CD4-positive, alpha-beta T cell treated with Interleukin-21 for 1 hour (primary cell): ENCODE results near the gene C4BPA.

Source experiments
- DNase-seq: peaks from one replicate; pipeline ENCODE4 v3.0.0-alpha.2; 2020

C4BPA gene

DNA sequence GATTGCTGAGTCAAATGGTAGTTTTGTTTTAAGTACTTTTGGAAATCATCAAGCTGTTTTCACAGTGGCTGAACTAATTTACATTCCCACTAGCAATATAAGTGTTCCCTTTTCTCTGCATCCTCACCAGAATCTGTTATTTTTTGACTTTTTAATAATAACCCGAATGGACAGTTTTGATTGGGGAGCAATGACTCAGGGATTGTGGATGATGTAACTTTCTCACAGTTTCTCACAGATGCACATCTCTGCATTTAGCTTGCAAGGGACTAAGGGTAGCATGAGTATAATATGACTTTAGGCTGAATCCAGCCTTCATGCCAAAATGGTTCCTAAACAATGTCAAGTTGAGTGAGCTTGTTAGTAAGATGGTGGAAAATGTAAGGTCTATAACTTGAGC is 90.2 kb downstream of the C4BPA start:
- no peak for DNase-seq
